Stimulated activated CD8-positive, alpha-beta memory T cell treated with anti-CD3 and anti-CD28 coated beads, Interleukin-7, amount 100 ng/mL, for 4 hours (primary cell): ENCODE results near the gene TMEM138.
A peak's percentile ranks its signal among the peaks of the same experiment; 100 is the strongest.

Experiments used
- DNase-seq, 2 donors: peaks; one replicate each; pipeline ENCODE4 v3.0.0-alpha.2; 2020; ENCODE audit warnings: low read depth in 2 of 2

TMEM138 gene

DNA sequence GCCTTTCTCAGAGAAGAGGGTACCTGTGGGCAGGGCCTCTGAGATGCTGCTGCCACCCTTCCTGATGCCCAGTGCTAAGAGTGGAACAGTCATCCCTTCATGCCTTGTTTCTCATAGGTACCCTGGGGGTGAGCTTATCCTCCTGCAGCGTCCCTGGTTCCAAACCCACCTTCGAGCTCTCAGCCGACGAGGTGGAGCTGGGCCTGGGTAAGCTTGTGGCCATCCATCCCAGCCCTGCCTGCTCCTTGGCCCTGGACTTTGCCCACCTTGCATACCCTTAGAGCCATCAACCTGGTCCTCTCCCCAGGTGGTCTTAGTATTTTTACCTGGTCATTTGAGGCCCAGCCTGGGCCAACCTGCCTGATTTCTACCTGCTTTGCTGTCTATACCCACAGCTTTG, 20.5 kb upstream of the TMEM138 start:
- no peak for DNase-seq

DNA sequence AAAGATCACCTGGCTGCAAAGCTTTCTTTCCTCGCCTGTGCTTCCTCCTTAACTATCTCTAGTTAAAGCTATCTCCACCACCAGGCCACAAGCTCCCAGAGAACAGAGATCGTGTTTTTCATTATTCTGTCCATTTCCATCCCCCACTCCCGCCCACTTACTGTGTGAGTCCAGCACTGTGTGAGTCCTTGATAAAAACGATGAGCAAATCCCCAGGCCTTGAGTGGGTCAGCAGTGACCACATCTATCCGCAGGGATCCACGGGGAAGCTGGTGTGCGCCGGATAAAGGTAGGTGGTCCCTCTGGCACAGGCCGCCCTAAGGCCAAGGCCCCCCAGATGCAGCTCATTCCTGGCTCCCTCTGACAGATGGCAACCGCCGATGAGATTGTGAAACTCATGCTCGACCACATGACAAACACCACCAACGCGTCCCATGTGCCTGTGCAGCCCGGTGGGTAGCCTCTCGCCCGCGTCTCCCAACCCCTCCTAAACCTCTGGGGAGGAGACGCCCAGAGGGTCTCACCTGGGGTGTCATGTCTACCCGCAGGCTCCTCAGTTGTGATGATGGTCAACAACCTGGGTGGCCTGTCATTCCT, 19.9 kb upstream of the TMEM138 start:
- DNase-seq = no peak

GRCh38 chr11:61343792-61344745, 18.1 kb upstream of the TMEM138 start:
- no peak for DNase-seq

DNA sequence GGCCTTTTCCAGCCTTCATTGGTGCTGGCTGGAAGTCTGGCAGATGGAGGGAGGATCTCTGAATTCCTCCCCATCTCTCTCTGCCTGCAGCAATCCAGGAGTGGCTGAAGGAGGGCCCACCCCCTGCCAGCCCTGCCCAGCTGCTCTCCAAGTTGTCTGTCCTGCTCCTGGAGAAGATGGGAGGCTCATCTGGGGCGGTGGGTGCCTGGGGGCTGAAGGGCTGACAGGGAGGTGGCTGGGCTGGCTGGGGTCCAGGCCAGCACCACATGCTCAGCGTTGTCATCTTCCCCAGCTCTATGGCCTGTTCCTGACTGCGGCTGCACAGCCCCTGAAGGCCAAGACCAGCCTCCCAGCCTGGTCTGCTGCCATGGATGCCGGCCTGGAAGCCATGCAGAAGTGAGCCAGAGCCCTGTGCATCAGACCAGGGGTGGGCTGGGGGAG, 17.0 kb upstream of the TMEM138 start:
- DNase-seq = no peak

GRCh38 chr11:61345954-61346843, 16.0 kb upstream of the TMEM138 start:
- no peak for DNase-seq

GRCh38 chr11:61347916-61348461, 14.2 kb upstream of the TMEM138 start:
- DNase-seq = no peak

GRCh38 chr11:61349189-61349751, 12.9 kb upstream of the TMEM138 start:
- DNase-seq = no peak

GRCh38 chr11:61349916-61350315, 12.3 kb upstream of the TMEM138 start:
- no peak for DNase-seq

DNA sequence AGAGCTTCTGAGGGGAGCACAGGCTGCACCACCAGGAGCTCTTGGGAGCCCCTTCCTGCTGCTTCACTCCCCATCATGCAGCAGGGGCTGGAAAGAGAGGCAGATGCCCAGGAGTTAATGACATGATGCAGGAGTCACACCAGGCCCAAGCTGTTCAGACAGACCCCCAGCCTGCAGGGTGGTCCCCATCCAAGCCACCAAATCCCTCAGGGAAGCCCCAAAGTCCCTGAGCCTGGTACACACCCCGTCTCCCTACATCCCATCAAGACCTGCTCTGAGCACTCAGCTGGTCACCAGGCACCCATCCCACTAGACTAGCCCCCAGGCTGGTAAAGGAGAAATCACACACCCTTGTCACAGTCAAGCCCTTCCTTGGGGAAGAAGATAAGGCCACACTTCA, 11.8 kb upstream of the TMEM138 start:
- no peak for DNase-seq

DNA sequence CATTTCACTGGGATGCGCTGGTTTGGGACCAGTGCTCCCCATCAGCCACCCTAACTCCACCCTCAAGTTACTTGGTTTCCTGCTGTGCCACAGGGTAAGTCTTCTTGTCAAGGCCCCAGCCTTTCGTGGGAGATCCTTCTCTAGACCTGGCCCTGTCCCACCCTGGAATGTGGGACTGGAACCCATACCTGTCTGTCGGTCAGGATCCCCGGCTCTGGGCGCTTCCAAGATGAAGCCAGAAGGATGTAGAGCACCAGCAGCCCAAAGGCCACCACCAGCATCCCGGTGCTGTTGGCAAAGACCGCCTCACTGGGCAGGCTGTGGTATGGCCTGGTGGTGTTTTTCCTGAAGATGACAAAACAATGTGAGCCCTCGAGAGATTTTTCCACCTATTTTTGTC, 11.4 kb upstream of the TMEM138 start:
- DNase-seq = no peak

GRCh38 chr11:61352038-61352437, 10.1 kb upstream of the TMEM138 start:
- DNase-seq = no peak

GRCh38 chr11:61353131-61354067, 8.8 kb upstream of the TMEM138 start:
- DNase-seq = no peak

DNA sequence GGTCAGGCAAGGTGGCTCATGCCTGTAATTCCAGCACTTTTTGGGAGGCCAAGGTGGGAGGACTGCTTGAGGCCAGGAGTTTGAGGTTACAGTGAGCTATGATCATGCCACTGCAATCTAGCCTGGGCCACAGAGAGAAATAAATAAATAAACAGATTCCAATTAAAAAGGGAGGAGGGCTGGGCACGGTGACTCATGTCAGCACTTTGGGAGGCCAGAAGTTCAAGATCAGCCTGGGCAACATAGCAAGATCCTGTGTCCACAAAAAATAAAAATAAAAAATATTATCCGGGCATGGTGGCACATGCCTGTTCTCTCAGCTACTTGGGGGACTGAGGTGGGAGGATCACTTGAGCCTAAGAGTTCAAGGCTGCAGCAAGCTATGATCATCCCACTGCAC, 8.0 kb upstream of the TMEM138 start:
- no peak for DNase-seq

DNA sequence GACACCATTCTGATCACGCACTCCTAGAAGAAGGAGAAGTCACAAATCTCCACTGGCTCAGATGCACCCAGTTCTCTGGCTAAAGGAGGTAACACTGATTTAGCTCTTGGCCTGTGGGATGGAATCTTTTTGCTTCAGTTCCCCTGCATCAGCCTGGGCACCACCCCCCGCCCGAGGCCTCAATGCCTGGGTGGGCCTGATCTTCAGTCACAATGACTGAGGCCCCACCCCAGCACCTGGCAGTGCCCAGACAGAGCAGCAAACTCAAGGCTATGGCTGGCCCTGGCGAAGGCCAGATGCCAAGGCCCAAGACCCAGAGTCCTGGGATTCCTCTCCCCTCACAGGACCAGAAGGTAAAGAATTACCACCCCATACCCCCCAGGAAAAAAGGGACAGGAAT, 5.5 kb upstream of the TMEM138 start:
- DNase-seq = no peak

DNA sequence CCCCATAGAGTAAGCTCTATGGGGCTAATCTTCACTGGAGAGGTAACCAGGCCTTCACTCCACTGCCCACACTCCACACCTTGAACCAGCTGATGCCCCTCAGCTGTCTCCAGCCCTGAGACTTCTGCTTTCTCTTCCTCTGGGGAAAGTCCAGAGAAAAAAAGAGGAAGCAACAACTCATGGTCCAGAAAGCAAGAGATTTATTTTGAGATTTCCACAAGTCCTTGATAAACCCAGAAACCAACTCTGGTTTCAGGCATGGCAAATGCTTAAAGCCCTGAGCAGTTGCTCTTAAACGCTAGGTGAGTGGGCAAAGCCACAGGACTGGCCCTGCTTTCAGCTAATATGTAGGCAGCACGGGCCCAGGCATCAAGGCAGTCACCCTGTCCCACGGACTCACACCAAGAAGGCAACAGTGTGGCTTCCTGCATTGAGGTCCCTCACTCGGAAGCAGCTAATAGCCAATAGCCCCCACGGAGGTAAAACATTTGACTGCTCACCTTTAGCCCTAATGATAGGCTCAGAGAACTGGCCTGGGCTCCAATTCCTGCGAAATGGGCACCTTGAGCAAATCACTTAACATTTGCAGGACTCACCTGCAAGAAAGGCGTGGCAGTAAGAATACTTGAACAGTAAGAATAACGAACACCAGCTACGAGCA, 4.8 kb upstream of the TMEM138 start:
- no peak for DNase-seq

DNA sequence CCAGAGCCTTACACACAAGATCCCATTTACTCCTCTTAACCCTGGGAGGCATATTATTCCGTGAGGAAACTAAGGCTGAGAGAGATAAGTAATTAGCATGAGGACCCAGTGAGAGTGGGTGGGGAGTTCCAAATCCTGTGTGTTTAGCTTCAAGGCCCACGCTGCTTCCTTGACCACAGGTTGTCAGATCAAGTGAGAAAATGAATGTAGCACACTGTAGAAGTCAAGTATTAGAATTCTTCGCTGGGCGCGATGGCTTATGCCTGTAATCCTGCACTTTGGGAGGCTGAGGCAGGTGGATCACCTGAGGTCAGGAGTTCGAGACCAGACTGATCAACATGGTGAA, 4.3 kb upstream of the TMEM138 start:
- DNase-seq = no peak

- DNase-seq = no peak
Measured at GRCh38 chr11:61358566-61358965, 3.6 kb upstream of the TMEM138 start.

- no peak for DNase-seq
Measured at GRCh38 chr11:61359516-61359915, 2.7 kb upstream of the TMEM138 start.

DNA sequence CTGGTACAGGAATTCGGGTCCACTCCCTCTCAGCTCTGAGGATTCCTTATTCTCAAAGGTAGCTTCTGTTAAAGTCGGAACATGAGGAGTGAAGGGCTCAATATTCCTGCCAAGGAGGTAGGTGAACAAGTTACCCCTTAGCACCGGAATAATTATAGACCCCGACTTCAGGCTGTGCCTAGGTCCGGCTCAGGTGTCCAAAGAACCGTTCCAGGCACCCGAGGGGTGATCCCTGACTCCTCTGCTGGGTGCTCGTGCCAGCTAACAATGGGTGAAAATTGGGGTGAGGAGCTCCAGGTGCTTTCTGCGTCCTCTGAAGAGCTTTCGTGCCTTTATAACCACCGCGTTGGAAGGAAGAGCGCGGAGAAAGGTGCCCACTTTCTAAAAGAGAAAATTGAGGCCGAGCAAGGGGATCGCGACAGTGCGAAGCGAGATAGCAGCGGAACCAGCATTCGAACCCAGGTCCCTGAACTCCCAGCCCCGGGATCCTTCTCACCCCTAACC, 885 bp upstream of the TMEM138 start:
- no peak for DNase-seq

DNA sequence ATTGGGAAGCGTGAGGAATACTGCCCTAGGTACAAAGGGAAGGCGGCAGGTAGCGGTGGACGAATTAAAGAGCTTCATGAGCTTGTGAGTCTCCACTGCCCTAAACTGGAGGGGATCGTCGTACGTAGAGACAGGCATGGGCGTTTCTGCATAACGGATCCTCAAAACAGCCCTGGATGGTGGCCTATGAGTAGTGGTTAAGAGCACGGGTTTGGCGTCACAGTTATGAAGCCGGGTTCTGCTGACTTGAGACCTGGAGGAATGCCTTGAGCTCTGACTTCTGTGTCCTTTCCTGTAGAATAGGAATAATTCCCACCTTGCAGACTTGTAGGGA, 335 bp downstream of the TMEM138 start:
- DNase-seq = peak in 1 of 2 donors; percentile 5
